K562 (cell line): Measurements from ENCODE around the gene CABP2. TPM values are rescaled to one million over a fixed set of nuclear protein-coding genes. Genes with fewer than 3 reads are reported as not detected.

ENCODE experiments used
- ATAC-seq: fragments of 200-7000 bp; cut with Tn5 transposase; 3 replicates; pipeline ENCODE4 v1.9.1; 2020; ENCODE audit warnings: moderate library complexity
- BruUV-seq: library from RNA; stranded (reverse); fragments of 400-500 nt; replicated peaks from 2 replicates; lab custom pipeline; 2021; lab: Mats Ljungman, UMichigan
- CTCF ChIA-PET: fragments of 300-600 bp; formaldehyde crosslinking; extraction: SDS; loops from one replicate; lab custom pipeline; 2021; ENCODE audit warnings: low intra/inter-chr PET ratio; lab: Yijun Ruan, JAX
- POLR2A ChIA-PET: fragments of 300-600, 350-650 bp; sonication (Branson Sonifier 250); formaldehyde crosslinking; extraction: SDS; loops from one replicate; lab custom pipeline; 2021; ENCODE audit warnings: antibody characterized with exemption, inconsistent platforms; lab: Yijun Ruan, JAX
- DNase-seq, 4 experiments: peaks; one replicate each; pipeline versions ENCODE4 v3.0.0 to v3.0.0-alpha.2; 2011 to 2018; ENCODE audit warnings: low spot score in 3 of 4, mixed read lengths in 3 of 4; ENCODE audit errors: extremely low read depth in 1 of 4
- FAIRE-seq: peaks from 2 replicates; lab custom pipeline; 2011; peaks lifted over from hg19 to GRCh38; lab: Jason Lieb, UNC
- H2AFZ ChIP-seq: 2 replicates; pipeline ENCODE4 v1.6.0; 2011; ENCODE audit warnings: low read depth, low read length, control low read depth, inconsistent platforms
- H3K27ac ChIP-seq: fragments of 200-600 bp; 3 replicates; pipeline ENCODE4 v1.8.0; 2011; ENCODE audit warnings: low read depth, mild to moderate bottlenecking, control low read depth, inconsistent platforms, low read length, moderate library complexity, mixed read lengths; ENCODE audit errors: extremely low read depth
- H3K27me3 ChIP-seq, 2 experiments: fragments of 300-600 bp in 1 of 2; 2 replicates in 1 of 2; 3 replicates in 1 of 2; pipeline versions ENCODE4 v1.6.0 to v1.8.0; 2011; ENCODE audit warnings: inconsistent platforms in 2 of 2, low read length in 2 of 2, mild to moderate bottlenecking in 1 of 2, mixed read lengths in 1 of 2, moderate library complexity in 1 of 2; ENCODE audit not compliant: control insufficient read depth in 2 of 2, insufficient read depth in 2 of 2
- H3K36me3 ChIP-seq: fragments of 300-600 bp; 3 replicates; pipeline ENCODE4 v1.8.0; 2011; ENCODE audit warnings: mild to moderate bottlenecking, low read length, inconsistent platforms; ENCODE audit not compliant: control insufficient read depth, insufficient read depth
- H3K4me1 ChIP-seq, 2 experiments: fragments of 200-600 bp in 1 of 2; replicated peaks in 1 of 2; 2 replicates in 1 of 2; 3 replicates in 1 of 2; pipeline versions ENCODE4 v1.5.1 to v1.8.0; 2011; ENCODE audit warnings: inconsistent platforms in 2 of 2, low read length in 2 of 2, mild to moderate bottlenecking in 1 of 2, mixed read lengths in 1 of 2, moderate library complexity in 1 of 2; ENCODE audit not compliant: control insufficient read depth in 2 of 2, insufficient read depth in 2 of 2
- H3K4me2 ChIP-seq: 2 replicates; pipeline ENCODE4 v1.6.1; 2011; ENCODE audit warnings: low read length, control low read depth, inconsistent platforms, mixed read lengths; ENCODE audit not compliant: insufficient read depth
- H3K4me3 ChIP-seq: fragments of 200-600 bp; sonication (generic), shearing (Covaris generic); 2 replicates; pipeline ENCODE4 v1.5.1; 2016; ENCODE audit warnings: control low read depth, inconsistent platforms
- H3K79me2 ChIP-seq: fragments of 200-600 bp; 3 replicates; pipeline ENCODE4 v1.8.0; 2011; ENCODE audit warnings: low read length, inconsistent platforms; ENCODE audit not compliant: control insufficient read depth, insufficient read depth
- H3K9ac ChIP-seq, 2 experiments: 2 replicates each; pipeline versions ENCODE4 v1.6.0 to v1.6.1; 2011; ENCODE audit warnings: low read depth in 2 of 2, low read length in 2 of 2, control low read depth in 1 of 2, inconsistent platforms in 1 of 2, mild to moderate bottlenecking in 1 of 2, mixed read lengths in 1 of 2; ENCODE audit not compliant: insufficient read depth in 1 of 2
- H3K9me1 ChIP-seq: one replicate; pipeline ENCODE4 v1.6.0; 2011; ENCODE audit warnings: inconsistent platforms, mild to moderate bottlenecking, low read length, moderate library complexity; ENCODE audit not compliant: control insufficient read depth, insufficient read depth
- H3K9me3 ChIP-seq: replicated peaks from 2 replicates; pipeline ENCODE4 v1.5.1; 2011; ENCODE audit warnings: low read depth, low read length, inconsistent platforms; ENCODE audit not compliant: control insufficient read depth, insufficient read depth
- H4K20me1 ChIP-seq: replicated peaks from 2 replicates; pipeline ENCODE4 v1.6.1; 2011; ENCODE audit warnings: low read length, inconsistent platforms, mixed read lengths; ENCODE audit not compliant: control insufficient read depth, insufficient read depth
- AFF1 ChIP-seq, 2 experiments: fragments of 450-650 bp; IDR thresholded peaks; 2 replicates each; pipeline ENCODE4 v1.6.1; 2018; ENCODE audit warnings: mild to moderate bottlenecking in 2 of 2, low read depth in 1 of 2; ENCODE audit not compliant: partially characterized antibody in 2 of 2
- ARHGAP35 ChIP-seq: fragments of 450-650 bp; IDR thresholded peaks from 2 replicates; pipeline ENCODE4 v1.6.1; 2018; ENCODE audit not compliant: partially characterized antibody
- ATF6 ChIP-seq: sonication (generic); formaldehyde crosslinking; IDR thresholded peaks from 2 replicates; pipeline ENCODE4 v1.4.0; 2020; ENCODE audit warnings: mild to moderate bottlenecking, missing genetic modification reagents
- CREB1 ChIP-seq, 2 experiments: sonication (generic) in 1 of 2; formaldehyde crosslinking in 1 of 2; IDR thresholded peaks; 2 replicates each; pipeline versions ENCODE4 v1.6.1 to v1.8.0; 2012 to 2022; ENCODE audit warnings: inconsistent platforms in 1 of 2, mild to moderate bottlenecking in 1 of 2, missing genetic modification reagents in 1 of 2, moderate library complexity in 1 of 2
- CREB5 ChIP-seq: fragments of 250-450 bp; sonication (Bioruptor Pico); IDR thresholded peaks from 2 replicates; pipeline ENCODE4 v1.5.0; 2020; ENCODE audit warnings: mild to moderate bottlenecking
- EP300 ChIP-seq: IDR thresholded peaks from 2 replicates; pipeline ENCODE4 v1.6.1; 2012; ENCODE audit warnings: low read length, improper control_type of control experiment
- HNRNPLL ChIP-seq: fragments of 200-400 bp; formaldehyde crosslinking; IDR thresholded peaks from 2 replicates; pipeline ENCODE4 v1.6.1; 2017; ENCODE audit warnings: low read length, low read depth, mild to moderate bottlenecking; ENCODE audit not compliant: poor library complexity, severe bottlenecking
- KDM4B ChIP-seq, 2 experiments: fragments of 450-650 bp in 1 of 2; sonication (generic) in 1 of 2; IDR thresholded peaks; 2 replicates each; pipeline ENCODE4 v1.6.1; 2016 to 2017; ENCODE audit warnings: borderline replicate concordance in 2 of 2, antibody characterized with exemption in 1 of 2, low read depth in 1 of 2, mild to moderate bottlenecking in 1 of 2
- KLF6 ChIP-seq: fragments of 250-450 bp; sonication (Bioruptor Pico); IDR thresholded peaks from 2 replicates; pipeline ENCODE4 v1.4.0; 2020; ENCODE audit warnings: mild to moderate bottlenecking, moderate library complexity, borderline replicate concordance
- L3MBTL2 ChIP-seq: fragments of 450-650 bp; IDR thresholded peaks from 2 replicates; pipeline ENCODE4 v1.6.1; 2016; ENCODE audit warnings: mild to moderate bottlenecking, moderate library complexity
- POLR2G ChIP-seq: fragments of 200-400 bp; formaldehyde crosslinking; IDR thresholded peaks from 2 replicates; pipeline ENCODE4 v1.6.1; 2017; ENCODE audit warnings: low read depth, mild to moderate bottlenecking, antibody characterized with exemption, low read length, moderate library complexity
- SMARCB1 ChIP-seq: IDR thresholded peaks from 2 replicates; pipeline ENCODE4 v1.6.1; 2011; ENCODE audit warnings: improper control_type of control experiment, low read depth; ENCODE audit not compliant: insufficient read length
- SUPT5H ChIP-seq: fragments of 450-650 bp; IDR thresholded peaks from 2 replicates; pipeline ENCODE4 v1.6.1; 2016
- ZNF263 ChIP-seq: sonication (generic); formaldehyde crosslinking; IDR thresholded peaks from 2 replicates; pipeline ENCODE4 v1.8.0; 2022; ENCODE audit warnings: mild to moderate bottlenecking, missing genetic modification reagents, borderline replicate concordance
- WGBS: fragments of 100-300 bp; shearing (Covaris generic); methylation state at CpG from one replicate; pipeline ENCODE4 v1.1.6; 2016; ENCODE audit warnings: low coverage, mixed read lengths; ENCODE audit not compliant: insufficient coverage; ENCODE audit errors: missing lambda C conversion rate; 5-methylcytosine and 5-hydroxymethylcytosine counted together
- in situ Hi-C: fragments of 300-500 bp; cut with MboI; formaldehyde crosslinking; loops from 4 replicates; pipeline ENCODE4 v1.15.0; 2018; ENCODE audit warnings: inconsistent platforms, mixed read lengths
- intact Hi-C: fragments of 100-400 bp; cut with micrococcal nuclease; formaldehyde crosslinking; loops from 2 replicates; pipeline ENCODE4 v1.14.2; 2022
- polyA plus RNA-seq, 8 experiments: library from polyadenylated mRNA; depleted of rRNA in 4 of 8; stranded (reverse) in 5 of 8; unstranded in 3 of 8; fragments of >200 nt; fragmentation: Nextera tagmentation in 2 of 8; fragmentation: Illumina TruSeq in 1 of 8; extraction: Ambion mirVana in 2 of 8; extraction: Trizol in 1 of 8; gene quantifications; 2 replicates each; pipeline versions ENCODE4 v1.2.1 to v1.2.3, GENCODE V29; 2011 to 2014; ENCODE audit warnings: inconsistent platforms in 1 of 8, missing spikeins in 1 of 8
- total RNA-seq, 7 experiments: library from RNA; depleted of rRNA in 6 of 7; stranded (reverse); fragments of >200 nt in 6 of 7; fragmentation: Illumina TruSeq in 2 of 7; extraction: Trizol in 2 of 7; gene quantifications; 2 replicates each; pipeline versions ENCODE4 v1.2.1 to v1.2.3, GENCODE V29; 2011 to 2021; ENCODE audit warnings: low replicate concordance in 1 of 7

CABP2 gene
- total and polyA plus RNA-seq, 9 of the 15 experiments (the other 6 are each of a cell fraction or from before 2014, with no cell fraction given) = not detected

GRCh38 chr11:67558084-67558772 is 35.0 kb upstream of the CABP2 start:
- WGBS = 29% methylated on average over 19 of the region's 19 CpGs
- Histone ChIP-seq H2AFZ (no peak overlapping the region), H3K4me3 (no peak overlapping the region), H3K79me2 (no peaks in the 10 kb centered on the region), H3K4me2 (no peak overlapping the region; the same call in 1 of the 2 replicates), H3K27ac (no peak overlapping the region), H3K36me3 (no peaks in the 10 kb centered on the region), H3K4me1 (peaks cover 4 to 6% of the 10 kb centered on the region in 2 experiments; a peak in 3 of 5 replicates), H4K20me1 (no peaks in the 10 kb centered on the region), H3K9me3 (no peaks in the 10 kb centered on the region), H3K9me1 (no peaks in the 10 kb centered on the region), H3K9ac (peak overlapping the region in 1 of 2 experiments; percentile 68; a peak in 1 of 4 replicates), H3K27me3 (no peaks in the 10 kb centered on the region; a peak in 1 of 5 replicates)
- ChIA-PET CTCF (no interaction called here), POLR2A (no interaction called here)
- FAIRE-seq = no peak
- in situ Hi-C loops (no loop called here), intact Hi-C loops (no loop called here)
- BruUV-seq = no TSS peak
- peak; percentile 32; the same call in 2 of the 3 replicates for ATAC-seq
- DNase-seq = no peak
- no peak for TF ChIP-seq ZNF263 (CRISPR knock-in tag)
- TF ChIP-seq HNRNPLL = no peak
- no peak for TF ChIP-seq CREB5 (CRISPR knock-in tag)
- TF ChIP-seq KDM4B (IDR thresholded peaks at IDR 0.05; ENCODE audit: borderline replicate concordance in 2 of 2, low read depth in 1 of 2) = no peak
- no peak for TF ChIP-seq POLR2G
- no peak for TF ChIP-seq CREB1 (IDR thresholded peaks at IDR 0.05)
- TF ChIP-seq CREB1 (CRISPR knock-in tag; IDR thresholded peaks at IDR 0.05) = no peak
- TF ChIP-seq AFF1 (IDR thresholded peaks at IDR 0.05; ENCODE audit: low read depth in 1 of 2, partially characterized antibody in 2 of 2) = no peak
- TF ChIP-seq KLF6 (CRISPR knock-in tag) = no peak
- no peak for TF ChIP-seq EP300
- TF ChIP-seq SUPT5H = no peak
- TF ChIP-seq ARHGAP35 = no peak
- no peak for TF ChIP-seq SMARCB1
- TF ChIP-seq L3MBTL2 = no peak
- no peak for TF ChIP-seq ATF6 (CRISPR knock-in tag)
